IPS-NIHi11 (cell line): ENCODE measurements around the gene FAM24A.
"Not testable (repeated sequence)": the region's sequence is repeated elsewhere in the genome, so short reads cannot be mapped to it uniquely, and the experiment has no call there.

Experiments used
- DNase-seq: peaks from one replicate; pipeline ENCODE4 v3.0.0; 2012; ENCODE audit warnings: mixed read lengths, low spot score

FAM24A gene

GRCh38 chr10:122910310-122910709 is at the start of gene FAM24A:
FAM24A (plus strand) TSS chr10:122910610; CDS start chr10:122911635, 1,025 bp downstream.
- no peak for DNase-seq

- no peak for DNase-seq
Measured at GRCh38 chr10:122861711-122862161, 48.7 kb upstream of the FAM24A start.

- DNase-seq = no peak
Measured at GRCh38 chr10:122863216-122864193, 46.9 kb upstream of the FAM24A start.

- no peak for DNase-seq
Measured at GRCh38 chr10:122864194-122864592, 46.2 kb upstream of the FAM24A start.

GRCh38 chr10:122864901-122865300 is 45.5 kb upstream of the FAM24A start:
- no peak for DNase-seq

GRCh38 chr10:122866757-122867482 is 43.5 kb upstream of the FAM24A start:
- DNase-seq = not testable (repeated sequence)

GRCh38 chr10:122868768-122869167 is 41.6 kb upstream of the FAM24A start:
- not testable (repeated sequence) for DNase-seq

- DNase-seq = not testable (repeated sequence)
Measured at GRCh38 chr10:122871947-122872346, 38.5 kb upstream of the FAM24A start.

GRCh38 chr10:122875843-122876466 is 34.5 kb upstream of the FAM24A start:
- peak; percentile 61 for DNase-seq

GRCh38 chr10:122876467-122876855 is 33.9 kb upstream of the FAM24A start:
- no peak for DNase-seq

- no peak for DNase-seq
Measured at GRCh38 chr10:122877264-122877663, 33.1 kb upstream of the FAM24A start.

GRCh38 chr10:122878799-122879338 is 31.5 kb upstream of the FAM24A start:
- no peak for DNase-seq

- peak; percentile 84 for DNase-seq
Measured at GRCh38 chr10:122879339-122880273, 30.8 kb upstream of the FAM24A start, which contains the start of gene FAM24B. FAM24B (minus strand) TSS chr10:122879581; CDS start chr10:122850515, 29,066 bp downstream.

GRCh38 chr10:122882766-122883165 is 27.6 kb upstream of the FAM24A start:
- DNase-seq = no peak

GRCh38 chr10:122884166-122884565 is 26.2 kb upstream of the FAM24A start:
- DNase-seq = no peak

GRCh38 chr10:122894261-122894944 is 16.0 kb upstream of the FAM24A start:
- DNase-seq = no peak

GRCh38 chr10:122903861-122904260 is 6.5 kb upstream of the FAM24A start:
- not testable (repeated sequence) for DNase-seq

GRCh38 chr10:122911889-122912484 is 1.6 kb downstream of the FAM24A start:
- DNase-seq = peak; percentile 91

- no peak for DNase-seq
Measured at GRCh38 chr10:122915700-122916099, 5.3 kb downstream of the FAM24A start.

- DNase-seq = no peak
Measured at GRCh38 chr10:122930140-122930539, 19.7 kb downstream of the FAM24A start.
